Measurements from ENCODE around the gene HLA-DQA1. TPM values are rescaled to one million over a fixed set of nuclear protein-coding genes. Genes with fewer than 3 reads are reported as not detected.

The HLA-DQA1 gene
- total RNA-seq, 1 experiment from 2014 or later: 0.86 TPM

- BruUV-seq (replicated peaks): no TSS peak
- Histone ChIP-seq H3K9me2 (ENCODE audit: insufficient read depth) (no peaks in the 10 kb centered on the region), H3K27me3 (ENCODE audit: insufficient read depth, low read length) (no peaks in the 10 kb centered on the region), H3K4me1 (ENCODE audit: control insufficient read depth in 1 of 2, insufficient read depth in 2 of 2, low read length in 2 of 2) (peaks cover 0 to 10% of the 10 kb centered on the region in 2 experiments; a peak in 3 of 4 replicates), H2AFZ (ENCODE audit: low read depth, low read length, poor library complexity, severe bottlenecking) (peak overlapping the region; percentile 36), H3K27ac (ENCODE audit: low read depth, low read length) (no peak overlapping the region), H3K36me3 (ENCODE audit: control insufficient read depth in 1 of 2, insufficient read depth in 2 of 2, low read length in 2 of 2) (no peaks in the 10 kb centered on the region), H3K4me2 (ENCODE audit: low read length) (peak overlapping the region; percentile 80; the same call in 1 of the 2 replicates), H3K9me3 (ENCODE audit: control insufficient read depth in 1 of 2, insufficient read depth in 1 of 2, low read depth in 1 of 2, low read length in 2 of 2) (no peaks in the 10 kb centered on the region), H3K9ac (ENCODE audit: low read length) (no peak overlapping the region), H3K79me2 (ENCODE audit: insufficient read depth, low read length) (no peaks in the 10 kb centered on the region), H3K4me3 (replicated peaks in 1 of 2; ENCODE audit: low read depth in 1 of 2, low read length in 2 of 2) (no peak overlapping the region), H4K20me1 (ENCODE audit: insufficient read depth) (no peaks in the 10 kb centered on the region)
- RAD21 ChIA-PET (ENCODE audit: low non-redundant PET in 1 of 2, low total read pairs in 2 of 2, uncharacterized antibody in 2 of 2, unreplicated experiment in 2 of 2): no interaction called here
- DNase-seq (ENCODE audit: low read depth, low spot score): no peak
- TF ChIP-seq MAX (IDR thresholded peaks at IDR 0.05) (no peak), JUND (IDR thresholded peaks at IDR 0.05) (no peak), SRF (IDR thresholded peaks at IDR 0.05; ENCODE audit: low read depth) (no peak), SP1 (IDR thresholded peaks at IDR 0.05; ENCODE audit: low read depth) (no peak), RAD21 (IDR thresholded peaks at IDR 0.05; ENCODE audit: low read depth) (no peak), ELF1 (IDR thresholded peaks at IDR 0.05; ENCODE audit: borderline replicate concordance, low read depth) (no peak)
- TF ChIP-seq, protein P1, sequence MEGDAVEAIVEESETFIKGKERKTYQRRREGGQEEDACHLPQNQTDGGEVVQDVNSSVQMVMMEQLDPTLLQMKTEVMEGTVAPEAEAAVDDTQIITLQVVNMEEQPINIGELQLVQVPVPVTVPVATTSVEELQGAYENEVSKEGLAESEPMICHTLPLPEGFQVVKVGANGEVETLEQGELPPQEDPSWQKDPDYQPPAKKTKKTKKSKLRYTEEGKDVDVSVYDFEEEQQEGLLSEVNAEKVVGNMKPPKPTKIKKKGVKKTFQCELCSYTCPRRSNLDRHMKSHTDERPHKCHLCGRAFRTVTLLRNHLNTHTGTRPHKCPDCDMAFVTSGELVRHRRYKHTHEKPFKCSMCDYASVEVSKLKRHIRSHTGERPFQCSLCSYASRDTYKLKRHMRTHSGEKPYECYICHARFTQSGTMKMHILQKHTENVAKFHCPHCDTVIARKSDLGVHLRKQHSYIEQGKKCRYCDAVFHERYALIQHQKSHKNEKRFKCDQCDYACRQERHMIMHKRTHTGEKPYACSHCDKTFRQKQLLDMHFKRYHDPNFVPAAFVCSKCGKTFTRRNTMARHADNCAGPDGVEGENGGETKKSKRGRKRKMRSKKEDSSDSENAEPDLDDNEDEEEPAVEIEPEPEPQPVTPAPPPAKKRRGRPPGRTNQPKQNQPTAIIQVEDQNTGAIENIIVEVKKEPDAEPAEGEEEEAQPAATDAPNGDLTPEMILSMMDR (IDR thresholded peaks at IDR 0.05 in 2 of 3, conservative IDR thresholded peaks at IDR 0.05 in 1 of 3; ENCODE audit: borderline replicate concordance in 1 of 3, insufficient read depth in 1 of 3, low read depth in 2 of 3, low read length in 2 of 3): no peak
- intact Hi-C loops (cut with micrococcal nuclease): no loop called here
- POLR2A ChIA-PET: no interaction called here
- CTCF ChIA-PET: no interaction called here
- no peak for ATAC-seq
Measured at GRCh38 chr6:32610682-32611296, 26.4 kb upstream of the HLA-DQA1 start.

DNA sequence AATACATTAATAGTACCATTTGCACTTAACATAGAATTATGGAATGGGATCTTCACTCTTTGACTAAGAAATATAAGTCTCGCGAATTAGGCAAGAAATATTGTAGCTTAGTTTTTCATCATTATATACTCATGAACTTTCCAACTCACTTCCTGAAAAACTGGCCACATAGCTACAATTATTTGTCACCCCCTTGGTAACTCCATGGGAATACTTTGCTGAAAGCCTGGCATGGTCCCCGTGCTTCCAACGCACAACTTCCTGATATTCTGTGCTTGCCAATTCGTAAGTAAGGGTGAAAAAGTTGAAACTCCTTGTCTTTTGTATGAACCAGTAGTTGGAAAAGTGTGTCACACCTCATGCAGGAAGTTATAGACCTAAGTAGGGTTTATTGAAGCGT is 23.7 kb upstream of the HLA-DQA1 start:
- no peaks in the 10 kb centered on the region for H3K9me3 ChIP-seq (ENCODE audit: control insufficient read depth in 1 of 2, insufficient read depth in 1 of 2, low read depth in 1 of 2, low read length in 2 of 2)
- no peaks in the 10 kb centered on the region for H3K9me2 ChIP-seq (ENCODE audit: insufficient read depth)
- peaks cover 0 to 10% of the 10 kb centered on the region in 2 experiments; a peak in 3 of 4 replicates for H3K4me1 ChIP-seq (ENCODE audit: control insufficient read depth in 1 of 2, insufficient read depth in 2 of 2, low read length in 2 of 2)
- H3K4me3 ChIP-seq (replicated peaks in 1 of 2; ENCODE audit: low read depth in 1 of 2, low read length in 2 of 2): no peak overlapping the region
- RAD21 ChIA-PET (ENCODE audit: low non-redundant PET in 1 of 2, low total read pairs in 2 of 2, uncharacterized antibody in 2 of 2, unreplicated experiment in 2 of 2): no interaction called here
- CTCF ChIA-PET: no interaction called here
- no peak overlapping the region for H3K27ac ChIP-seq (ENCODE audit: low read depth, low read length)
- TF ChIP-seq TCF7L2 (IDR thresholded peaks at IDR 0.05; ENCODE audit: borderline replicate concordance, extremely low read depth, insufficient read depth, insufficient read length) (no peak), MAX (IDR thresholded peaks at IDR 0.05) (no peak), FOSL1 (IDR thresholded peaks at IDR 0.05; ENCODE audit: low read depth) (no peak), ATF3 (IDR thresholded peaks at IDR 0.05) (no peak), SIN3A (IDR thresholded peaks at IDR 0.05; ENCODE audit: low read depth) (no peak), EZH2phosphoT487 (IDR thresholded peaks at IDR 0.05; ENCODE audit: borderline replicate concordance) (no peak), ZNF274 (IDR thresholded peaks at IDR 0.05; ENCODE audit: low read depth, low read length) (no peak)
- TF ChIP-seq, protein P1 (IDR thresholded peaks at IDR 0.05 in 2 of 3, conservative IDR thresholded peaks at IDR 0.05 in 1 of 3; ENCODE audit: borderline replicate concordance in 1 of 3, insufficient read depth in 1 of 3, low read depth in 2 of 3, low read length in 2 of 3): no peak
- POLR2A ChIA-PET: no interaction called here
- H3K27me3 ChIP-seq (ENCODE audit: insufficient read depth, low read length): no peaks in the 10 kb centered on the region
- no peak overlapping the region for H3K9ac ChIP-seq (ENCODE audit: low read length)
- intact Hi-C loops (cut with micrococcal nuclease): no loop called here
- ATAC-seq (no peak), DNase-seq (ENCODE audit: low read depth, low spot score) (no peak)
- no TSS peak for BruUV-seq (replicated peaks)
- no peak overlapping the region for H3K4me2 ChIP-seq (ENCODE audit: low read length)
- no peaks in the 10 kb centered on the region for H3K79me2 ChIP-seq (ENCODE audit: insufficient read depth, low read length)
- H3K36me3 ChIP-seq (ENCODE audit: control insufficient read depth in 1 of 2, insufficient read depth in 2 of 2, low read length in 2 of 2): no peaks in the 10 kb centered on the region
- no peaks in the 10 kb centered on the region for H4K20me1 ChIP-seq (ENCODE audit: insufficient read depth)
- no peak overlapping the region for H2AFZ ChIP-seq (ENCODE audit: low read depth, low read length, poor library complexity, severe bottlenecking)
